Cardiac fibroblast (primary cell): Measurements from ENCODE around the gene AKAP13.
A peak's percentile ranks its signal among the peaks of the same experiment; 100 is the strongest.

Experiments
- DNase-seq, 2 donors: peaks; one replicate each; pipeline versions ENCODE4 v3.0.0 to v3.0.0-alpha.2; 2010; ENCODE audit warnings: low read depth in 2 of 2
- H3K4me3 ChIP-seq, 2 donors: replicated peaks in 1 of 2; 1 replicate in 1 of 2; 2 replicates in 1 of 2; pipeline ENCODE4 v1.5.1; 2011; ENCODE audit warnings: low read depth in 2 of 2, low read length in 2 of 2, mild to moderate bottlenecking in 2 of 2, moderate library complexity in 1 of 2
- CTCF ChIP-seq: IDR thresholded peaks from one replicate; pipeline ENCODE4 v1.5.1; 2011; ENCODE audit warnings: low read depth, mild to moderate bottlenecking, low read length, inconsistent platforms

AKAP13 gene

GRCh38 chr15:85515212-85515611 is 134.8 kb downstream of the AKAP13 start:
- no peak overlapping the region for H3K4me3 ChIP-seq
- TF ChIP-seq CTCF = no peak
- peak; percentile 33 to 61 for DNase-seq

GRCh38 chr15:85517086-85517485 is 136.7 kb downstream of the AKAP13 start:
- no peak for TF ChIP-seq CTCF
- DNase-seq = no peak
- no peak overlapping the region for H3K4me3 ChIP-seq

- no peak for TF ChIP-seq CTCF
- DNase-seq = no peak
- H3K4me3 ChIP-seq = no peak overlapping the region
Observed at GRCh38 chr15:85518979-85519761, 138.8 kb downstream of the AKAP13 start.

- H3K4me3 ChIP-seq = no peak overlapping the region
- DNase-seq = no peak
- TF ChIP-seq CTCF = no peak
Observed at GRCh38 chr15:85520650-85521049, 140.2 kb downstream of the AKAP13 start.

- no peak for DNase-seq
- H3K4me3 ChIP-seq = no peak overlapping the region
- no peak for TF ChIP-seq CTCF
Observed at GRCh38 chr15:85523530-85523929, 143.1 kb downstream of the AKAP13 start.

- no peak overlapping the region for H3K4me3 ChIP-seq
- TF ChIP-seq CTCF = no peak
- DNase-seq = no peak
Observed at GRCh38 chr15:85525755-85526154, 145.4 kb downstream of the AKAP13 start.

GRCh38 chr15:85527895-85528294 is 147.5 kb downstream of the AKAP13 start:
- H3K4me3 ChIP-seq = no peak overlapping the region
- peak; percentile 93 to 95 for DNase-seq
- TF ChIP-seq CTCF = no peak
